Fibroblast of lung (primary cell): Measurements from ENCODE around the gene MITF.

Experiments used
- EZH2 ChIP-seq: IDR thresholded peaks from 2 replicates; pipeline ENCODE4 v1.5.1; 2012; ENCODE audit warnings: low read length, control low read depth, mild to moderate bottlenecking; ENCODE audit errors: missing control alignments
- TF ChIP-seq, protein P1 (sequence below), 2 donors: IDR thresholded peaks in 1 of 2; conservative IDR thresholded peaks in 1 of 2; 1 replicate in 1 of 2; 2 replicates in 1 of 2; pipeline ENCODE4 v1.5.1; 2011 to 2012; ENCODE audit warnings: low read length in 2 of 2, control low read depth in 1 of 2, inconsistent platforms in 1 of 2, low read depth in 1 of 2, mild to moderate bottlenecking in 1 of 2

DNA sequence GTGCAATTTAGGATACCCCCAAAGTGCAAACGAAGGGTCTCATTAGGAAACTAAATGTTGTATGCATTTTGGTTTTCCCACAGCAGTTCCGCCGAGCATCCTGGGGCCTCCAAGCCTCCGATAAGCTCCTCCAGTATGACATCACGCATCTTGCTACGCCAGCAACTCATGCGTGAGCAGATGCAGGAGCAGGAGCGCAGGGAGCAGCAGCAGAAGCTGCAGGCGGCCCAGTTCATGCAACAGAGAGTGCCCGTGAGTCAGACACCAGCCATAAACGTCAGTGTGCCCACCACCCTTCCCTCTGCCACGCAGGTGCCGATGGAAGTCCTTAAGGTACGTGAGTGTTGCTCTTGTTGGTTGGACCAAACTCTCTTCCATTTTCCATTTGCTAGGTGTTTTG, 139.8 kb downstream of the MITF start:
- no peak for TF ChIP-seq EZH2
- TF ChIP-seq, protein P1, sequence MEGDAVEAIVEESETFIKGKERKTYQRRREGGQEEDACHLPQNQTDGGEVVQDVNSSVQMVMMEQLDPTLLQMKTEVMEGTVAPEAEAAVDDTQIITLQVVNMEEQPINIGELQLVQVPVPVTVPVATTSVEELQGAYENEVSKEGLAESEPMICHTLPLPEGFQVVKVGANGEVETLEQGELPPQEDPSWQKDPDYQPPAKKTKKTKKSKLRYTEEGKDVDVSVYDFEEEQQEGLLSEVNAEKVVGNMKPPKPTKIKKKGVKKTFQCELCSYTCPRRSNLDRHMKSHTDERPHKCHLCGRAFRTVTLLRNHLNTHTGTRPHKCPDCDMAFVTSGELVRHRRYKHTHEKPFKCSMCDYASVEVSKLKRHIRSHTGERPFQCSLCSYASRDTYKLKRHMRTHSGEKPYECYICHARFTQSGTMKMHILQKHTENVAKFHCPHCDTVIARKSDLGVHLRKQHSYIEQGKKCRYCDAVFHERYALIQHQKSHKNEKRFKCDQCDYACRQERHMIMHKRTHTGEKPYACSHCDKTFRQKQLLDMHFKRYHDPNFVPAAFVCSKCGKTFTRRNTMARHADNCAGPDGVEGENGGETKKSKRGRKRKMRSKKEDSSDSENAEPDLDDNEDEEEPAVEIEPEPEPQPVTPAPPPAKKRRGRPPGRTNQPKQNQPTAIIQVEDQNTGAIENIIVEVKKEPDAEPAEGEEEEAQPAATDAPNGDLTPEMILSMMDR (conservative IDR thresholded peaks at IDR 0.05 in 1 of 2, IDR thresholded peaks at IDR 0.05 in 1 of 2; ENCODE audit: low read depth in 1 of 2, low read length in 2 of 2) = no peak
